Chondrocyte (in vitro differentiated cells): ENCODE data around the gene VEZT. TPM values are rescaled to one million over a fixed set of nuclear protein-coding genes. Genes with fewer than 3 reads are reported as not detected.

Experiments
- DNase-seq: peaks from one replicate; pipeline ENCODE4 v3.0.0; 2021; ENCODE audit warnings: mixed read lengths, low spot score
- H3K27ac Mint-ChIP-seq: one replicate; pipeline ENCODE4 v1.8.0; 2021; ENCODE audit warnings: mild to moderate bottlenecking, moderate library complexity, mixed read lengths; ENCODE audit not compliant: unreplicated experiment
- H3K27me3 Mint-ChIP-seq: 2 replicates; pipeline ENCODE4 v1.8.0; 2021; ENCODE audit warnings: low read depth, mixed read lengths
- H3K36me3 Mint-ChIP-seq: 2 replicates; pipeline ENCODE4 v1.8.0; 2021; ENCODE audit warnings: low read depth, mixed read lengths
- H3K4me1 Mint-ChIP-seq: 2 replicates; pipeline ENCODE4 v1.8.0; 2021; ENCODE audit warnings: low read depth, mild to moderate bottlenecking, mixed read lengths
- H3K4me3 Mint-ChIP-seq: one replicate; pipeline ENCODE4 v1.8.0; 2021; ENCODE audit warnings: mild to moderate bottlenecking, moderate library complexity, mixed read lengths; ENCODE audit not compliant: unreplicated experiment
- H3K9me3 Mint-ChIP-seq: 2 replicates; pipeline ENCODE4 v1.8.0; 2021; ENCODE audit warnings: low read depth, mixed read lengths
- total RNA-seq: library from RNA; stranded (reverse); gene quantifications from 3 replicates; pipeline ENCODE4 v1.2.1, GENCODE V29; 2021
- TF ChIP-seq, protein P1 (sequence below): fragments of 200-600 bp; sonication (generic); IDR thresholded peaks from 2 replicates; pipeline ENCODE4 v1.5.0; 2021; ENCODE audit warnings: antibody characterized with exemption, mild to moderate bottlenecking, moderate library complexity

VEZT gene
- total RNA-seq, 1 donor from 2014 or later = 74.7 TPM

DNA sequence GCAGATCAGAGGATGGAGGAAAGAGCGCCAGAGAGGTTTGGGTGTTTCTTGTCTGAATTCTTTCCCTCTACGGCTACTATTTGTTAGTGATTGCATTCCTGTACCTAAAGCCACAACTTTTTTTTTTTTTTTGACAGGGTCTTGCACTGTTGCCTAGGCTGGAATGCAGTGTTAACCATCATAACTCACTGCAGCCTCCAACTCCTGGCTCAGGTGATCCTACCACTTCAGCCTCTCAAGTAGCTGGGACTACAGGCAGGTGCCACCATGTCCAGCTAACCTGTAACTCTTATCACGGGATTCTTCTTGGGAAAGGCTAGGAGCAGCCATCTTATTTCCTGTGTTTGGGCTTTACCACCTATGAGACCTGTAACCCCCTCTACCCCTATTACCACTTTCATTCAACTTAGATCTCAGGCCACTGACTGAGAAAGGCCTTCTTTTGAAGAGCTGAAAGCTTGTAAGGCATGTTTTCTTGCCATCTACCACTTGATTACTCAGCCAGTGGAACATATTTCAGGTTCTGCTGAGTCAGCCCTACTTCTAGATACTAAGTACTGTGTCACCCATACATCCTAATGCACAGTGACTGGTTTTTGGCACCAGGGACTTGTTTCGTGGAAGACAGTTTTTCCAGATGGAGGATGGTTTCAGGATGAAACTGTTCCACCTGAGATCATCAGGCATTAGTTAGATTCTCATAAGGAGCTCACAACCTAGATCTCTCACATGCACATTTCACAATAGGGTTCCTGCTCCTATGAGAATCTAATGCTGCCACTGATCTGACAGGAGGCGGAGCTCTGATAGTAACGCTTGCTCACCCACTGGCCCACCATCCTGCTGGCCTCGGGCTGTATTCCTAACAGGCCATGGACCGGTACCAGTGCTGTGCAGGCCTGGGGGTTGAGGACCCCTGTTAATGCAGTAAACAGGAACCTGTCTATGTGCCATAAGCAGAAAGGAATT, 6.9 kb downstream of the VEZT start:
- no peak overlapping the region for H3K4me3 Mint-ChIP-seq
- H3K9me3 Mint-ChIP-seq = no peaks in the 10 kb centered on the region
- peaks cover 4% of the 10 kb centered on the region for H3K36me3 Mint-ChIP-seq
- TF ChIP-seq, protein P1, sequence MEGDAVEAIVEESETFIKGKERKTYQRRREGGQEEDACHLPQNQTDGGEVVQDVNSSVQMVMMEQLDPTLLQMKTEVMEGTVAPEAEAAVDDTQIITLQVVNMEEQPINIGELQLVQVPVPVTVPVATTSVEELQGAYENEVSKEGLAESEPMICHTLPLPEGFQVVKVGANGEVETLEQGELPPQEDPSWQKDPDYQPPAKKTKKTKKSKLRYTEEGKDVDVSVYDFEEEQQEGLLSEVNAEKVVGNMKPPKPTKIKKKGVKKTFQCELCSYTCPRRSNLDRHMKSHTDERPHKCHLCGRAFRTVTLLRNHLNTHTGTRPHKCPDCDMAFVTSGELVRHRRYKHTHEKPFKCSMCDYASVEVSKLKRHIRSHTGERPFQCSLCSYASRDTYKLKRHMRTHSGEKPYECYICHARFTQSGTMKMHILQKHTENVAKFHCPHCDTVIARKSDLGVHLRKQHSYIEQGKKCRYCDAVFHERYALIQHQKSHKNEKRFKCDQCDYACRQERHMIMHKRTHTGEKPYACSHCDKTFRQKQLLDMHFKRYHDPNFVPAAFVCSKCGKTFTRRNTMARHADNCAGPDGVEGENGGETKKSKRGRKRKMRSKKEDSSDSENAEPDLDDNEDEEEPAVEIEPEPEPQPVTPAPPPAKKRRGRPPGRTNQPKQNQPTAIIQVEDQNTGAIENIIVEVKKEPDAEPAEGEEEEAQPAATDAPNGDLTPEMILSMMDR = no peak
- H3K27me3 Mint-ChIP-seq = no peaks in the 10 kb centered on the region
- H3K4me1 Mint-ChIP-seq = peaks cover 43% of the 10 kb centered on the region
- H3K27ac Mint-ChIP-seq = peak overlapping the region; percentile 46
- no peak for DNase-seq

DNA sequence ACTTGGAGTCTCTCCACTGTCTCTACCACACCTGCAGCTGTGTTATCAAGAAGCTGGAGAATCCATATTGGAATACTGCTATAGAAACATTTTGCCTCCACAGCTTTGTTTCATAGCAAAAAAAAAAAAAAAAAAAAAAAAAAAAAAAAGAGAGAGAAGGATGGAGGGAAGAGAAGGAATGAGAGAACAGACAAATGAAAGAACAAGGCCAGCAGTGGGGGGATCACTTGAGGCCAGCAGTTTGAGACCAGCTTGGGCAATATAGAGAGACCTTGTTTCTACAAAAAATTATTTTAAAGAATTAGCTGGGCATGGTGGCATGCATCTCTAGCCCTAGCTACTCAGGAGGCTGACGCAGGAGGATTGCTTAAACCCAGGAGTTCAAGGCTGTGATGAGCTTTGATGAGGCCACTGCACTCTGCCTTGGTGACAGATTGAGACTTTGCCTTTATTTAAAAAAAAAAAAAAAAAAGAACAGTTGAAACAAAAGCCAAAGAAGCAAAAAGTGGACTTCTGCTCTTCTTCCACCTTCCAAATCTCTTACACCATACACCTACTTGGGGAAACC, 8.1 kb downstream of the VEZT start:
- TF ChIP-seq, protein P1 = no peak
- DNase-seq = no peak
- Mint-ChIP-seq H3K4me3 (no peak overlapping the region), H3K27ac (no peak overlapping the region), H3K36me3 (peaks cover 4% of the 10 kb centered on the region), H3K27me3 (no peaks in the 10 kb centered on the region), H3K9me3 (no peaks in the 10 kb centered on the region), H3K4me1 (peaks cover 36% of the 10 kb centered on the region)

DNA sequence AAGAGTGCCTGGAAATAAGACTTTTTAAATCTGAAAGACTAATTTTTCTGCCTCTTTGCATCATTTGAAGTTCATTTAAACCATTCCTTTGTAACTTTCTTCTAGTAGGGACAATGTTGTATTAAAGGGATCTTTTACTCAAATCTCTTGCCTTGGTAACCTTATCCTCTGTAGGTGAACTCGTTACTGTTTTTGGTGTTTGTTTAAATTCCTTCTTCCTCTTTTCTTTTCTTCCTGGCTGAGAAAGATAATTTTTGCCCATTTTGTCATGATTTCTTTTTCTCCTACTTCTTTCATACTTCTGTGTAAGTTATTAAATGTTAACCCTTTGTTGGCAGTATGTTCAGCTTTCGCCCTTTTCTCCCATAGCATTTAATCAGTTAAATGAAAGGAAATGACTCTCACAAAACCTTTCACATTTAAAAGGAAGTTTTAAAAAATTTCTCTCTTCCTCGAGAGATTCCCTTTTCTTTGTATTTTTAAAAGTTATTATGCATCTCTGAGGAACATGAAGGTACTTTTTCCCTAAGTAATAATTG, 10.3 kb downstream of the VEZT start:
- TF ChIP-seq, protein P1 = no peak
- Mint-ChIP-seq H3K4me1 (peaks cover 40% of the 10 kb centered on the region), H3K9me3 (no peaks in the 10 kb centered on the region), H3K27me3 (no peaks in the 10 kb centered on the region), H3K27ac (peak overlapping the region; percentile 20), H3K4me3 (no peak overlapping the region), H3K36me3 (peaks cover 4% of the 10 kb centered on the region)
- DNase-seq = no peak

DNA sequence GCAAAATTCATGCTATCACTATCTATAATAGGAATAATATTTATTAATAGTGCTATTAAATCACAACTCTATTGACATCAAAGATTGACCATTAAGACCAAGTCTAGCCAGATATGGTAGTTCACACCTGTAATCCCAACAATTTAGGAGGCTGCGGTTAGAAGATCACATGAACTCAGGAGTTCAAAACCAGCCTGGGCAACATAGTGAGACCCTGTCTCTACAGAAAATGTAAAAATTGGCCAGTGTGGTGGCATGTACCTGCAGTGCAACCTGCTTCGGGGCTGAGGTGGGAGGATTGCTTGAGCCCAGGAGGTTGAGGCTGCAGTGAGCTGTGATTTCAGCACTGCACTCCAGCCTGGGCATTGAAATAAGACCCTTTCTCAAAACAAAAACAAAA, 11.0 kb downstream of the VEZT start:
- H3K9me3 Mint-ChIP-seq = no peaks in the 10 kb centered on the region
- H3K27ac Mint-ChIP-seq = peak overlapping the region; percentile 22
- H3K4me3 Mint-ChIP-seq = no peak overlapping the region
- H3K27me3 Mint-ChIP-seq = no peaks in the 10 kb centered on the region
- TF ChIP-seq, protein P1 = no peak
- H3K4me1 Mint-ChIP-seq = peaks cover 40% of the 10 kb centered on the region
- DNase-seq = no peak
- peaks cover 4% of the 10 kb centered on the region for H3K36me3 Mint-ChIP-seq

DNA sequence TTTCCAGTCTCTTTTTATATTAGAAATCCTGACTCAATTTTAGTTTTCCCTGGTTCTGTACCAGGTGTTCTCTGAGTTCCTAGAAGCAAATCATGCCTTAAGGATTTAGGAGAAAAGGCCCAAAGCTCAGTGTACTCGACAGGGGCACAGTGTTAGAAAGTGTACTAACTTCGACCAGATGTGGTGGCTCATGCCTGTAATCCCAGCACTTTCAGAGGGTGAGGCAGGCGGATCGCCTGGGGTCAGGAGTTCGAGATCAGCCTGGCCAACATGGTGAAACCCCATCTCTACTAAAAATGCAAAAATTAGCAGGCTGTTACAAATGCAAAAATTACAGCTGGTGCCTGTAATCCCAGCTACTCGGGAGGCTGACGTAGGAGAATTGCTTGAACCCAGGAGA, 12.0 kb downstream of the VEZT start:
- Mint-ChIP-seq H3K27ac (no peak overlapping the region), H3K4me3 (no peak overlapping the region), H3K9me3 (no peaks in the 10 kb centered on the region), H3K4me1 (peaks cover 30% of the 10 kb centered on the region), H3K27me3 (no peaks in the 10 kb centered on the region), H3K36me3 (peaks cover 5% of the 10 kb centered on the region)
- DNase-seq = no peak
- TF ChIP-seq, protein P1 = no peak
